ENCODE data around the gene KCNF1.

Gene KCNF1

GRCh38 chr2:10909996-10910341 is 1.8 kb upstream of the KCNF1 start:
- no peak for DNase-seq (ENCODE audit: insufficient read length, low spot score)
- TF ChIP-seq CTCF (IDR thresholded peaks at IDR 0.05; ENCODE audit: insufficient read depth, missing control alignments), result no peak
- no peak for FAIRE-seq

DNA sequence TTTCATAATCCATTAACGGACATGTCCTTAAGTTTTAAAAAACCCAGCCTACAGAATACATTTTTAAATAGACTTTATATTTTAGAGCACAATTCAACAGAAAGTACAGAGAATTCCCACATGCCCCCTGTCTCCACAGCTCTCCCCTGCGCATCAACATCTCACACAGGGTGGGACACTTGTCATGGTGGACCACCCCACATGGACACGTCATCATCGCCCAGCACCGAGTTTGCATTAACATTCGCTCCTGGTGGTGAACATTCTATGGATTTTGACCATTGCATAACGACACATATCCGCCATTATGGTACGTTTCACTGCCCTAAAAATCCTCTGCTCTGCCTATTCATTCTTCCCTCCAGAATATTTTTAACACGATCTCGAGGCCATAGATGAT is 1.1 kb upstream of the KCNF1 start:
- no peak for TF ChIP-seq CTCF (IDR thresholded peaks at IDR 0.05; ENCODE audit: insufficient read depth, missing control alignments)
- FAIRE-seq (no peak), DNase-seq (ENCODE audit: insufficient read length, low spot score) (no peak)

GRCh38 chr2:10912076-10912731 is 470 bp downstream of the KCNF1 start:
- no peak for TF ChIP-seq CTCF (IDR thresholded peaks at IDR 0.05; ENCODE audit: insufficient read depth, missing control alignments)
- DNase-seq (ENCODE audit: insufficient read length, low spot score), result no peak
- no peak for FAIRE-seq

- no peak for FAIRE-seq
- no peak for TF ChIP-seq CTCF (IDR thresholded peaks at IDR 0.05; ENCODE audit: insufficient read depth, missing control alignments)
- DNase-seq (ENCODE audit: insufficient read length, low spot score), result no peak
Measured at GRCh38 chr2:10912796-10913455, 1.2 kb downstream of the KCNF1 start.

- FAIRE-seq, result no peak
- TF ChIP-seq CTCF (IDR thresholded peaks at IDR 0.05; ENCODE audit: insufficient read depth, missing control alignments), result no peak
- no peak for DNase-seq (ENCODE audit: insufficient read length, low spot score)
Measured at GRCh38 chr2:10913501-10914271, 2.0 kb downstream of the KCNF1 start.

GRCh38 chr2:10914272-10914693 is 2.5 kb downstream of the KCNF1 start:
- peak; percentile 33 for TF ChIP-seq CTCF (IDR thresholded peaks at IDR 0.05; ENCODE audit: insufficient read depth, missing control alignments)
- no peak for DNase-seq (ENCODE audit: insufficient read length, low spot score)
- FAIRE-seq, result no peak

- FAIRE-seq, result no peak
- TF ChIP-seq CTCF (IDR thresholded peaks at IDR 0.05; ENCODE audit: insufficient read depth, missing control alignments), result no peak
- DNase-seq (ENCODE audit: insufficient read length, low spot score), result no peak
Measured at GRCh38 chr2:10915236-10915635, 3.5 kb downstream of the KCNF1 start.

Data from D721Med (cell line).